ENCODE data around the gene TTLL5.

TTLL5 gene

DNA sequence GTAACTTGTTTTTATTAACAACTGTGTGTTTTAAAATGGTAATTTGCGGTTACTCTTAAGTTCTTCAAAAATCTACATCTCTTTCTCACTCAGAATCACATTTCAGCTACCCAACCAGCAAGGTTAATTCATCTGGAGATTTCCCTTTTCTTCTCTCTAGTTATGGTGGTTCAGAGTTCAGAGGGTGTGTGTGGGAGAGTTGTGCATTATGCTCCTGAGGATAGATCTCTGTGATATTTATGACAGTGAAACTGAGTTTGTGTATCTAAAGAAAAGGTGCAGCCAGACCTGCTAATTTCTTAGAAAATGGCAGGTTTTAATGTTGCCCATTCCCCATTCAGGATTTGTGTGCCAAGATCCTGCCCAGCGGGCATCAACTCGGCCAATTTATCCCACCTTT, 73.8 kb downstream of the TTLL5 start:
- Mint-ChIP-seq H3K27ac (no peak overlapping the region), H3K9me3 (no peaks in the 10 kb centered on the region), H3K27me3 (no peaks in the 10 kb centered on the region), H3K4me3 (no peak overlapping the region), H3K4me1 (no peaks in the 10 kb centered on the region)
- DNase-seq (no peak), ATAC-seq (no peak)

- ATAC-seq (no peak), DNase-seq (no peak)
- Mint-ChIP-seq H3K4me3 (no peak overlapping the region), H3K27ac (no peak overlapping the region), H3K4me1 (no peaks in the 10 kb centered on the region), H3K9me3 (no peaks in the 10 kb centered on the region), H3K27me3 (no peaks in the 10 kb centered on the region)
Measured at GRCh38 chr14:75736845-75737485, 75.9 kb downstream of the TTLL5 start.

DNA sequence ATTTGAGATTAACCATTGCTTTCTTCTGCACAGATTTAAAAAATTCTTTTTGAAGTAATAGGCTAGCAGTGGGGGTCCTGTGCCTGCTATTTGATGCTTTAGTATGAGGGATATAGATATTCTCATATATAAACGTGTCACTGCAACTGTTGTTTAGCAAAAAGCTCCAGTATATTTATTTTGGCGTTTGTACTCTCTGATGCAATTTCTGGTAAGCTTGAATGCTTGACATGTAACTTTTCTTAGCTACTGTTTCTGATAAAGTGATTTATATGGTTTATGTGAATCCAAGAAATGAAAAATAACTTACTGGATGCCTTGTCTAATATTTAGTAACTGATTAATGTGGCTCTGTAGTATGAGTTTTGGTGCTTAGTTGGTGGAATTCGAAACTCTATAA, 77.1 kb downstream of the TTLL5 start:
- no peaks in the 10 kb centered on the region for H3K9me3 Mint-ChIP-seq
- no peak for DNase-seq
- no peak for ATAC-seq
- H3K27ac Mint-ChIP-seq: no peak overlapping the region
- no peak overlapping the region for H3K4me3 Mint-ChIP-seq
- no peaks in the 10 kb centered on the region for H3K4me1 Mint-ChIP-seq
- H3K27me3 Mint-ChIP-seq: no peaks in the 10 kb centered on the region

GRCh38 chr14:75742867-75743266, 81.8 kb downstream of the TTLL5 start:
- H3K4me3 Mint-ChIP-seq: no peak overlapping the region
- H3K9me3 Mint-ChIP-seq: peaks cover 0 to 4% of the 10 kb centered on the region in 2 donors
- H3K27ac Mint-ChIP-seq: no peak overlapping the region
- ATAC-seq (no peak), DNase-seq (no peak)
- no peaks in the 10 kb centered on the region for H3K4me1 Mint-ChIP-seq
- H3K27me3 Mint-ChIP-seq: no peaks in the 10 kb centered on the region

DNA sequence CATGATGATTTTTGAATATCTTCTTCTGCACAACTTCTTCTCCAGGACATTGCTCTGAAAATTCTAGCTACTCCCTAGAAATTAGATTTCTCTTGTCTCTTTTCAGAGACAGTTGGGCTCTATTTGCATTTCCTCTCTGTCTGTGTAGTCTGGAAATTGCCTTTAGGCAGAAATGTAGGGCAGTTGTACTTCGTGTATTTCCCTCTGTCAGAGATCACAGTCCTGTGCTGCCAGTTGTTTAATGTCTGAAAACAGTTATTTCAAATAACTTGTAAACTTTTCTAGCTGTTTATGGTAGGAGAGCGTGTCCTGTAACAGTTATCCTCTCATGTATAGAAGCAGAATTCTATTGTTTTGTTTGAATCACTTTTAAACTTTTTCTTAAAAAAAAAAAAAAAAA, 86.9 kb downstream of the TTLL5 start:
- Mint-ChIP-seq H3K4me1 (no peaks in the 10 kb centered on the region), H3K4me3 (no peak overlapping the region), H3K27me3 (no peaks in the 10 kb centered on the region), H3K9me3 (peaks cover 0 to 4% of the 10 kb centered on the region in 2 donors), H3K27ac (no peak overlapping the region)
- DNase-seq (no peak), ATAC-seq (no peak)

DNA sequence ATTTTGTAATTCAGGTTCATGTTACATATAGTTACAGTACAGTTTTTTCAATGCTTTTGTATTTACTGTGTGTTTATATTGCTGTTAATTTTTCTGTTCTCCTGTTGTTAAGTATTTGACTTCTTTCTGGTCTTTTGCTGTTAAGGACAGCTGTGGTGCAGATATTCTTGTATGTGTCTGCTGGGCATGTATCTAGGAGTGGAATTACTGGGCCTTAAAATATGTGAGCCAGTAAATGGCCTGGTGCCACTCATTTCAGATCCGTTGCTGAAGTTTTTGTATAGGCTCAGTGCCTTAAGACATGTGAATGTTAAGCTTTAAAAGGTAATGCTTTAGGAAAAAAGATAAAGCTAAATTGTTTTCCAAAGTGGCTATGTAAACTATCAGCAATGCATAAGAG, 87.3 kb downstream of the TTLL5 start:
- Mint-ChIP-seq H3K27ac (no peak overlapping the region), H3K9me3 (peaks cover 0 to 4% of the 10 kb centered on the region in 2 donors), H3K4me3 (no peak overlapping the region), H3K4me1 (no peaks in the 10 kb centered on the region), H3K27me3 (no peaks in the 10 kb centered on the region)
- DNase-seq: no peak
- no peak for ATAC-seq

DNA sequence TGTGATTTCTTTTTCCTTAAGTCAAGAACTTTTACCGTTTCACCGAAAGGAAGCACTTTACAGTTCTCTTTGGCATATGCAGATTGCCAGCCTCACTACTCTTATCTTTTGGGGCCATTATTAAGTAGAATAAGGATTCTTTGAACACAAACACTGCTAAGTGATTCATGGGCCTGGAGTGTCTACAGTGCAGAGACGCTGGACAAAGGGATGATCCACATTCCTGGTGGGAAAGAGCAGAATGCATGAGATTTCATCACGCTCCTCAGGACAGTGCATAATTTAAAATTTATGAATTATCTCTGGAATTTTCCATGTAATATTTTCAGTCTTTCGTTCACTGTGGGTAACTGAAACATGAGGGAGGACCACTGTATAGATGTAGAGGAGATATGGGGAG, 90.2 kb downstream of the TTLL5 start:
- H3K9me3 Mint-ChIP-seq: peaks cover 0 to 4% of the 10 kb centered on the region in 2 donors
- ATAC-seq (no peak), DNase-seq (no peak)
- H3K27me3 Mint-ChIP-seq: no peaks in the 10 kb centered on the region
- no peaks in the 10 kb centered on the region for H3K4me1 Mint-ChIP-seq
- peak overlapping the region in 1 of 2 donors; percentile 73 for H3K27ac Mint-ChIP-seq
- no peak overlapping the region for H3K4me3 Mint-ChIP-seq

- no peaks in the 10 kb centered on the region for H3K27me3 Mint-ChIP-seq
- ATAC-seq: no peak
- no peak overlapping the region for H3K27ac Mint-ChIP-seq
- no peak overlapping the region for H3K4me3 Mint-ChIP-seq
- no peaks in the 10 kb centered on the region for H3K4me1 Mint-ChIP-seq
- no peak for DNase-seq
- peaks cover 0 to under 1% of the 10 kb centered on the region in 2 donors for H3K9me3 Mint-ChIP-seq
Measured at GRCh38 chr14:75752086-75752485, 91.0 kb downstream of the TTLL5 start.

- no peak for DNase-seq
- H3K9me3 Mint-ChIP-seq: no peaks in the 10 kb centered on the region
- no peak overlapping the region for H3K27ac Mint-ChIP-seq
- H3K27me3 Mint-ChIP-seq: no peaks in the 10 kb centered on the region
- no peak for ATAC-seq
- H3K4me3 Mint-ChIP-seq: no peak overlapping the region
- H3K4me1 Mint-ChIP-seq: no peaks in the 10 kb centered on the region
Measured at GRCh38 chr14:75752907-75753594, 92.0 kb downstream of the TTLL5 start.

- ATAC-seq: no peak
- Mint-ChIP-seq H3K27me3 (no peaks in the 10 kb centered on the region), H3K4me1 (no peaks in the 10 kb centered on the region), H3K27ac (no peak overlapping the region), H3K9me3 (no peaks in the 10 kb centered on the region), H3K4me3 (no peak overlapping the region)
- no peak for DNase-seq
Measured at GRCh38 chr14:75753696-75754095, 92.7 kb downstream of the TTLL5 start.

- ATAC-seq: no peak
- Mint-ChIP-seq H3K4me3 (no peak overlapping the region), H3K27me3 (no peaks in the 10 kb centered on the region), H3K27ac (no peak overlapping the region), H3K4me1 (no peaks in the 10 kb centered on the region), H3K9me3 (no peaks in the 10 kb centered on the region)
- no peak for DNase-seq
Measured at GRCh38 chr14:75757644-75758402, 96.8 kb downstream of the TTLL5 start.

- no peak overlapping the region for H3K4me3 Mint-ChIP-seq
- H3K9me3 Mint-ChIP-seq: no peaks in the 10 kb centered on the region
- no peak overlapping the region for H3K27ac Mint-ChIP-seq
- H3K4me1 Mint-ChIP-seq: no peaks in the 10 kb centered on the region
- no peaks in the 10 kb centered on the region for H3K27me3 Mint-ChIP-seq
- DNase-seq (no peak), ATAC-seq (no peak)
Measured at GRCh38 chr14:75764020-75764419, 103.0 kb downstream of the TTLL5 start.

DNA sequence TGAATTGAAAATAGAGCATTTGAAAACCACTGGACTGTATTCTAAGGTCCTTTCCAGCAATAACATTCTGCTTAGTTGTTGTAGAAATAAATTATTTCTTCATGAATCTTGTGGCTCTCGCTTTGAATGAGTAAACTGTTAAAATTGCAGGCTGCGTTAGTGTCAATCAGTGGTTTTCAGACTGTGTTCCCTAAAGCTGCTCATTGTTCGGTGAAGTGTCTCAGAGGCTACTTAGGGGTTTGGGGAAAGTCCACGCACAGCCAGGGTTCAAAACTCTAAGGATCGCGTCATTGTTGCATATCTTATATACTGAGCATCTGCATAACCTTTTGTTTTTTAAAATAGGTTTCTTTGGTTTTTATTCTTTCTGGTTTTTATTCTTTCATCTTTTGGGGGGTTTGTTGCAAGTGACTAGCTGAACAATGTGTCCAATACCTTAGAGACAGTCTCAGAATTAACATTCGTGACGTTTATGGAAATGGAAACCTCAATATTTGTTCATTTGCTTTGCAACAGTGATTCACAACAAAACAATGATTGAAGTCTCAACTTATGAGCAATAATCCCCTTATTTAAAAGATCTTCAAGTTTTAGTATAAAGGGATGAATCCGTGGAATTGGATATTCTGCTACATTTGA, 108.1 kb downstream of the TTLL5 start:
- DNase-seq: no peak
- Mint-ChIP-seq H3K4me1 (no peaks in the 10 kb centered on the region), H3K27me3 (no peaks in the 10 kb centered on the region), H3K4me3 (no peak overlapping the region), H3K9me3 (no peaks in the 10 kb centered on the region), H3K27ac (no peak overlapping the region)
- ATAC-seq: no peak

- Mint-ChIP-seq H3K9me3 (no peaks in the 10 kb centered on the region), H3K4me3 (no peak overlapping the region), H3K27me3 (no peaks in the 10 kb centered on the region), H3K27ac (no peak overlapping the region), H3K4me1 (no peaks in the 10 kb centered on the region)
- DNase-seq: no peak
- ATAC-seq: no peak
Measured at GRCh38 chr14:75770635-75771034, 109.6 kb downstream of the TTLL5 start.

- no peak overlapping the region for H3K4me3 Mint-ChIP-seq
- H3K27me3 Mint-ChIP-seq: no peaks in the 10 kb centered on the region
- no peak for ATAC-seq
- H3K27ac Mint-ChIP-seq: no peak overlapping the region
- no peak for DNase-seq
- no peaks in the 10 kb centered on the region for H3K4me1 Mint-ChIP-seq
- no peaks in the 10 kb centered on the region for H3K9me3 Mint-ChIP-seq
Measured at GRCh38 chr14:75771595-75771994, 110.5 kb downstream of the TTLL5 start.

DNA sequence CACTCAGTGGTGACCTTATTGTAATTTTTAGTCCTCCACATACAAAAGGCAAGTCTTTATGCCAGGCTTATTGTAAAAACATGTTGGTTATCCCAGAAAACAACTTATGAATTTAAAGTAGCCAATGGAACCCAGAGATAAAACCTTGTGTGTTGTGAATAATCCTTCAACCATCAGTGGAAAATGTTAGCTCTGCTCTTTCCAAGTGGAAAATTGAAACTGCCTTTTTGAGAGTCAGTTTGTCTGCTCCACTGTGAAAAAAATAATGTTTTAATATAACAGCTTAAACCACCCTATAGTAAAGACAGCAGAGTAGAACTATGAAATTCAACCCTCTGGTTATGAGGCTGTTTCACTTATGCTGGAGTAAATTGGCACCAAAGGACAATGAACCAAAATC, 112.0 kb downstream of the TTLL5 start:
- Mint-ChIP-seq H3K27ac (no peak overlapping the region), H3K4me3 (no peak overlapping the region), H3K27me3 (no peaks in the 10 kb centered on the region), H3K4me1 (no peaks in the 10 kb centered on the region), H3K9me3 (no peaks in the 10 kb centered on the region)
- DNase-seq (no peak), ATAC-seq (no peak)
